Neuronal stem cell (in vitro differentiated cells): ENCODE results near the gene AHDC1.

Source experiments
- DNase-seq: peaks from one replicate; pipeline ENCODE4 v3.0.0-alpha.2; 2013; ENCODE audit warnings: low spot score
- H2AFZ ChIP-seq: one replicate; pipeline ENCODE4 v1.6.1; 2013; ENCODE audit warnings: mild to moderate bottlenecking, low read length, inconsistent platforms
- H2AK5ac ChIP-seq: 2 replicates; pipeline ENCODE4 v1.6.1; 2013; ENCODE audit warnings: low read depth, mild to moderate bottlenecking, inconsistent platforms, low read length, moderate library complexity, mixed read lengths
- H2BK120ac ChIP-seq: 2 replicates; pipeline ENCODE4 v1.6.1; 2013; ENCODE audit warnings: low read depth, mild to moderate bottlenecking, inconsistent platforms, low read length, moderate library complexity, mixed read lengths
- H2BK12ac ChIP-seq: one replicate; pipeline ENCODE4 v1.6.1; 2013; ENCODE audit warnings: low read length, inconsistent platforms
- H2BK15ac ChIP-seq: 2 replicates; pipeline ENCODE4 v1.6.1; 2013; ENCODE audit warnings: mild to moderate bottlenecking, low read length, inconsistent platforms, mixed read lengths
- H2BK5ac ChIP-seq: one replicate; pipeline ENCODE4 v1.6.1; 2013; ENCODE audit warnings: inconsistent platforms, mild to moderate bottlenecking, low read length, moderate library complexity
- H3K14ac ChIP-seq: one replicate; pipeline ENCODE4 v1.6.1; 2013; ENCODE audit warnings: low read length, inconsistent platforms
- H3K18ac ChIP-seq: 2 replicates; pipeline ENCODE4 v1.6.1; 2013; ENCODE audit warnings: low read length, inconsistent platforms
- H3K23ac ChIP-seq: 2 replicates; pipeline ENCODE4 v1.6.1; 2013; ENCODE audit warnings: low read depth, mild to moderate bottlenecking, mixed read lengths, low read length, inconsistent platforms; ENCODE audit not compliant: poor library complexity
- H3K27ac ChIP-seq: replicated peaks from 3 replicates; pipeline ENCODE4 v1.5.1; 2013; ENCODE audit warnings: low read length, inconsistent platforms
- H3K27me3 ChIP-seq, 3 experiments: 2 replicates each; pipeline ENCODE4 v1.6.1; 2013; ENCODE audit warnings: low read length in 3 of 3, mild to moderate bottlenecking in 2 of 3, inconsistent platforms in 1 of 3, low read depth in 1 of 3, mixed read lengths in 1 of 3, moderate library complexity in 1 of 3; ENCODE audit not compliant: control insufficient read depth in 3 of 3, insufficient read depth in 3 of 3
- H3K36me3 ChIP-seq, 2 donors: replicated peaks in 1 of 2; 2 replicates each; pipeline ENCODE4 v1.6.1; 2013; ENCODE audit warnings: low read length in 2 of 2; ENCODE audit not compliant: control insufficient read depth in 2 of 2, insufficient read depth in 2 of 2
- H3K4ac ChIP-seq: 2 replicates; pipeline ENCODE4 v1.6.1; 2013; ENCODE audit warnings: inconsistent platforms, mild to moderate bottlenecking, low read length, moderate library complexity
- H3K4me1 ChIP-seq, 2 donors: 1 replicate in 1 of 2; 2 replicates in 1 of 2; pipeline ENCODE4 v1.6.1; 2013; ENCODE audit warnings: low read length in 2 of 2, low read depth in 1 of 2; ENCODE audit not compliant: control insufficient read depth in 2 of 2, insufficient read depth in 1 of 2
- H3K4me2 ChIP-seq: one replicate; pipeline ENCODE4 v1.6.1; 2013; ENCODE audit warnings: mild to moderate bottlenecking, low read length, inconsistent platforms; ENCODE audit not compliant: insufficient read depth, poor library complexity, severe bottlenecking
- H3K4me3 ChIP-seq, 2 donors: 2 replicates each; pipeline ENCODE4 v1.5.1; 2013; ENCODE audit warnings: low read length in 2 of 2, mild to moderate bottlenecking in 2 of 2, inconsistent platforms in 1 of 2, moderate library complexity in 1 of 2
- H3K79me1 ChIP-seq: one replicate; pipeline ENCODE4 v1.6.1; 2013; ENCODE audit warnings: low read depth, mild to moderate bottlenecking, inconsistent platforms, low read length, moderate library complexity
- H3K9ac ChIP-seq: one replicate; pipeline ENCODE4 v1.6.1; 2013; ENCODE audit warnings: mild to moderate bottlenecking, low read depth, low read length, inconsistent platforms; ENCODE audit not compliant: poor library complexity
- H3K9me3 ChIP-seq, 2 donors: replicated peaks in 1 of 2; 2 replicates each; pipeline versions ENCODE3 to v1.6.1; 2013; ENCODE audit warnings: low read length in 2 of 2, mild to moderate bottlenecking in 2 of 2, inconsistent platforms in 1 of 2, low read depth in 1 of 2, mixed read lengths in 1 of 2, moderate library complexity in 1 of 2; ENCODE audit not compliant: control insufficient read depth in 2 of 2, insufficient read depth in 1 of 2
- H4K8ac ChIP-seq: one replicate; pipeline ENCODE4 v1.6.1; 2013; ENCODE audit warnings: low read depth, mild to moderate bottlenecking, inconsistent platforms, low read length, moderate library complexity
- H4K91ac ChIP-seq: one replicate; pipeline ENCODE4 v1.6.1; 2013; ENCODE audit warnings: low read length, low read depth, mild to moderate bottlenecking, inconsistent platforms; ENCODE audit not compliant: poor library complexity
- WGBS, 2 donors: extraction: QIAGEN DNeasy Blood & Tissue Kit; methylation state at CpG; one replicate each; pipeline ENCODE4 v1.1.7; 2013; ENCODE audit warnings: missing lambda C conversion rate in 2 of 2, mixed read lengths in 1 of 2; ENCODE audit not compliant: insufficient read length in 2 of 2, insufficient replicate concordance in 1 of 2; ENCODE audit errors: extremely low coverage in 2 of 2; 5-methylcytosine and 5-hydroxymethylcytosine counted together

AHDC1 gene

DNA sequence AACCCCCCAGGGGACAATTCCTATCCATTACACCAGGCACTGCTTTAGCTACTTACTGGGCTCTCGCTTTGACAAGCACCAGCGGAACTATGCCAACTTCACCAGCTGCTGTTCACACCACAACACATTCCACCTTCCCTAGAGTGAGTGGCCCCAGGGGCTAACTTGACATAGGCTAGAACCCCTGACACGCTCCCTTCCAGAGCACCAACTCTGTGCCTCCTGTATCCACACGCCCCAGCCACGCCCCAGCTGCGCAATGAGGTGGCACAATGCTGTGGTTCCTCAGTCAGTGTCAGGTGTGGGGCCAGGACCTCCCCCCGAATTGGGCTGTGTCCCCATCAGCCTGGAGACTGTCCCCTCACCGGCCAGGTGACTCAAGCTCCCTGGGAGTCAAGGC is 42.7 kb upstream of the AHDC1 start:
- Histone ChIP-seq H2BK120ac (no peak overlapping the region), H3K14ac (peak overlapping the region; percentile 59), H3K79me1 (no peaks in the 10 kb centered on the region), H2BK12ac (no peak overlapping the region), H2AFZ (no peak overlapping the region), H2BK5ac (no peak overlapping the region), H3K36me3 (no peaks in the 10 kb centered on the region), H4K91ac (no peak overlapping the region), H2BK15ac (peak overlapping the region; percentile 32), H3K4me1 (peaks cover 7 to 12% of the 10 kb centered on the region in 2 donors), H3K23ac (no peak overlapping the region), H3K18ac (peak overlapping the region; percentile 35), H3K9me3 (no peaks in the 10 kb centered on the region), H4K8ac (no peak overlapping the region), H3K4me3 (no peak overlapping the region), H3K9ac (peak overlapping the region; percentile 7), H3K27ac (no peak overlapping the region), H3K27me3 (peaks cover 0 to 4% (median 0%) of the 10 kb centered on the region in 3 experiments), H3K4me2 (no peak overlapping the region), H3K4ac (no peak overlapping the region), H2AK5ac (no peak overlapping the region)
- DNase-seq = no peak
- WGBS, 2 donors = no CpG with 5 or more reads among the region's 8 CpGs

DNA sequence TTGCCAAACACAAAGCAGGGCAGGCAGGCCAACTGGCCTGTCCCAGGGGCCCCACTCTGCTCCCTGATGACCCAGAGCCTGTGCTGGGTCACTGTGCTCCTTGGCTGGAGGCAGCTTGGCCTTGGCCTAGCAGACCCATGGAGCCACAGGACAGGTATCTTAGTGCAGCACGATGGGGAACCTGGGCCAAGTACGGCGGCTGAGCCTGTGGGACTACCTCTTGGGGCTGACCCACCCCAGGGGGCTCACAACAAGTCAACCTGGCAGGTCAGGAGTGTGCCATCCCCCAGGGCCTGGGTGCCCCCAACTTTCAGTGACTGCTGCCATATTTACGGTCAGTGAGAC is 41.1 kb upstream of the AHDC1 start:
- Histone ChIP-seq H2BK120ac (peak overlapping the region; percentile 37), H4K8ac (no peak overlapping the region), H3K4me2 (no peak overlapping the region), H3K4ac (no peak overlapping the region), H2BK5ac (no peak overlapping the region), H2AK5ac (peak overlapping the region; percentile 63), H3K9me3 (no peaks in the 10 kb centered on the region), H3K18ac (peak overlapping the region; percentile 67), H3K79me1 (no peaks in the 10 kb centered on the region), H2AFZ (no peak overlapping the region), H3K4me3 (no peak overlapping the region), H4K91ac (no peak overlapping the region), H3K4me1 (peaks cover under 1% of the 10 kb centered on the region in 2 donors), H3K14ac (no peak overlapping the region), H3K23ac (no peak overlapping the region), H3K36me3 (no peaks in the 10 kb centered on the region), H2BK15ac (peak overlapping the region; percentile 80), H3K9ac (no peak overlapping the region), H2BK12ac (peak overlapping the region; percentile 80), H3K27me3 (peaks cover 0 to 4% (median 0%) of the 10 kb centered on the region in 3 experiments), H3K27ac (no peak overlapping the region)
- no peak for DNase-seq
- WGBS, 2 donors = no CpG with 5 or more reads among the region's 4 CpGs

GRCh38 chr1:27644369-27645070 is 40.6 kb upstream of the AHDC1 start:
- Histone ChIP-seq H3K9ac (no peak overlapping the region), H4K8ac (no peak overlapping the region), H2AK5ac (peak overlapping the region; percentile 63), H2BK5ac (no peak overlapping the region), H3K4ac (no peak overlapping the region), H2AFZ (no peak overlapping the region), H3K23ac (no peak overlapping the region), H2BK15ac (peak overlapping the region; percentile 80), H3K27ac (no peak overlapping the region), H3K36me3 (no peaks in the 10 kb centered on the region), H2BK120ac (no peak overlapping the region), H3K79me1 (no peaks in the 10 kb centered on the region), H3K27me3 (peaks cover 0 to 4% (median 0%) of the 10 kb centered on the region in 3 experiments), H3K9me3 (no peaks in the 10 kb centered on the region), H3K18ac (no peak overlapping the region), H2BK12ac (peak overlapping the region; percentile 80), H3K4me3 (no peak overlapping the region), H3K4me2 (no peak overlapping the region), H4K91ac (no peak overlapping the region), H3K4me1 (no peaks in the 10 kb centered on the region), H3K14ac (no peak overlapping the region)
- DNase-seq = no peak
- WGBS, 2 donors = no CpG with 5 or more reads among the region's 5 CpGs

DNA sequence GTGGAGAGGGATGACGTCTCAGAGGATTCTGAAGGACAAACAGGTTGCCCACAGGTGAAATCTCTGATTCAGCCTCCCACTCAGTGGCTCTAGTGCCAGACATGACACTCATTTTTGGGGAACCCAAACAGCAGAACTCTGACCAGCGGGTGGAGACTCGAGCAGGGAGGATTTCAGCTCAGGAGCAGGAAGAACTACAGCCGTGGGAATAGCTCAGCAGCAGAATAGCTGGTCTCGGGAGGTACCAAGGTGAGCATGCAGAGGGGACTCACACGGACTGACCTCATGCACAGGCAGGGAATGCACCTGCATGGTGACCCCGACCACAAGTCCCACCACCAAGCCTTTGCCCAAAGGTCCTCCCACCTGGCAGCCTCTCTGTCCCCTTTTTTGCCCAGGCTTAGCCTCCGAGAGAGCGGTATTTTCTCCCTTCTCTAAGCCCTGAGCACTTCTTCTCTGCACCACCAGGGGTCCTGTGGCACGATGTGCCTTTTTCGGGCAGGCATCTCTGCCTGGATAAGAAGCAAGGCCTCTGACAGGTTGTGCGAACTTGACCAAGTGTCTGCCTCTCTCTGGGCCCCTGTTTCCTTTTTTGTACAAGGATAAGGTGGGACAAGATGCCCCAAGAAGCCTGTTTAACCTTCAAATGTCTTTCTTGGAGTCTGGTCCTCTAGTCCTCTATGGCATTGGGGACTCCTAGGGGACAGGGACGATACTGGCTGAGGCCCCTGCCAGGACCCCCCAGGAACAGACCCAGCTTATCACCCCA is 39.8 kb upstream of the AHDC1 start:
- H3K18ac ChIP-seq = peak overlapping the region; percentile 69
- H3K23ac ChIP-seq = no peak overlapping the region
- H3K27ac ChIP-seq = no peak overlapping the region
- H2BK12ac ChIP-seq = no peak overlapping the region
- DNase-seq = no peak
- no peaks in the 10 kb centered on the region for H3K79me1 ChIP-seq
- no peak overlapping the region for H3K4me3 ChIP-seq
- H3K9me3 ChIP-seq = no peaks in the 10 kb centered on the region
- H2AFZ ChIP-seq = peak overlapping the region; percentile 14
- H4K91ac ChIP-seq = no peak overlapping the region
- WGBS, 2 donors = no CpG with 5 or more reads among the region's 13 CpGs
- no peak overlapping the region for H4K8ac ChIP-seq
- no peak overlapping the region for H3K4me2 ChIP-seq
- H3K27me3 ChIP-seq = peaks cover 0 to 4% (median 0%) of the 10 kb centered on the region in 3 experiments
- no peaks in the 10 kb centered on the region for H3K4me1 ChIP-seq
- H2BK15ac ChIP-seq = no peak overlapping the region
- no peak overlapping the region for H3K14ac ChIP-seq
- H2AK5ac ChIP-seq = peak overlapping the region; percentile 3
- no peak overlapping the region for H3K4ac ChIP-seq
- no peak overlapping the region for H2BK5ac ChIP-seq
- no peak overlapping the region for H3K9ac ChIP-seq
- no peak overlapping the region for H2BK120ac ChIP-seq
- no peaks in the 10 kb centered on the region for H3K36me3 ChIP-seq
